Stimulated activated CD8-positive, alpha-beta memory T cell treated with anti-CD3 and anti-CD28 coated beads, Interleukin-7, amount 100 ng/mL, for 24 hours (primary cell): ENCODE measurements around the gene TDRD9.

ENCODE experiments used
- DNase-seq: peaks from one replicate; pipeline ENCODE4 v3.0.0-alpha.2; 2020; ENCODE audit warnings: low read depth

TDRD9 gene

GRCh38 chr14:104069541-104069940, 141.3 kb downstream of the TDRD9 start:
- no peak for DNase-seq

GRCh38 chr14:104072586-104072985, 144.3 kb downstream of the TDRD9 start:
- DNase-seq, result no peak

GRCh38 chr14:104073764-104074163, 145.5 kb downstream of the TDRD9 start:
- no peak for DNase-seq

GRCh38 chr14:104075530-104076151, 147.4 kb downstream of the TDRD9 start:
- no peak for DNase-seq

- no peak for DNase-seq
Measured at GRCh38 chr14:104076743-104077142, 148.5 kb downstream of the TDRD9 start.

- DNase-seq, result peak; percentile 69
Measured at GRCh38 chr14:104078031-104078455, 149.8 kb downstream of the TDRD9 start.

GRCh38 chr14:104080376-104081260, 152.4 kb downstream of the TDRD9 start:
- DNase-seq, result no peak

- DNase-seq, result no peak
Measured at GRCh38 chr14:104081261-104081835, 153.1 kb downstream of the TDRD9 start.

- DNase-seq, result no peak
Measured at GRCh38 chr14:104081951-104082464, 153.8 kb downstream of the TDRD9 start.

- DNase-seq, result no peak
Measured at GRCh38 chr14:104082807-104083206, 154.6 kb downstream of the TDRD9 start.

GRCh38 chr14:104084251-104085002, 156.2 kb downstream of the TDRD9 start:
- DNase-seq, result no peak

- DNase-seq, result no peak
Measured at GRCh38 chr14:104085032-104085888, 157.0 kb downstream of the TDRD9 start, which contains the start of gene ASPG. TSS of gene ASPG (plus strand) at chr14:104085700. CDS start at chr14:104085771, 71 bp downstream.

GRCh38 chr14:104085889-104086201, 157.6 kb downstream of the TDRD9 start:
- no peak for DNase-seq

- no peak for DNase-seq
Measured at GRCh38 chr14:104086210-104086660, 158.0 kb downstream of the TDRD9 start.

- DNase-seq, result no peak
Measured at GRCh38 chr14:104086661-104087461, 158.6 kb downstream of the TDRD9 start.

- DNase-seq, result no peak
Measured at GRCh38 chr14:104087505-104087904, 159.2 kb downstream of the TDRD9 start.

GRCh38 chr14:104087981-104088850, 160.0 kb downstream of the TDRD9 start:
- no peak for DNase-seq

GRCh38 chr14:104090071-104090748, 162.0 kb downstream of the TDRD9 start:
- no peak for DNase-seq
